ENCODE results near the gene TMC1.
A peak's percentile ranks its signal among the peaks of the same experiment; 100 is the strongest.

TMC1 gene

GRCh38 chr9:72615931-72616330, 94.5 kb downstream of the TMC1 start:
- DNase-seq (ENCODE audit: low spot score) = no peak

GRCh38 chr9:72618811-72619210, 97.4 kb downstream of the TMC1 start:
- DNase-seq (ENCODE audit: low spot score) = no peak

GRCh38 chr9:72622186-72622585, 100.8 kb downstream of the TMC1 start:
- DNase-seq (ENCODE audit: low spot score) = no peak

GRCh38 chr9:72623156-72623555, 101.7 kb downstream of the TMC1 start:
- no peak for DNase-seq (ENCODE audit: low spot score)

GRCh38 chr9:72627147-72627546, 105.7 kb downstream of the TMC1 start:
- DNase-seq (ENCODE audit: low spot score) = no peak

- no peak for DNase-seq (ENCODE audit: low spot score)
Measured at GRCh38 chr9:72627956-72628540, 106.6 kb downstream of the TMC1 start.

- no peak for DNase-seq (ENCODE audit: low spot score)
Measured at GRCh38 chr9:72633966-72634365, 112.6 kb downstream of the TMC1 start.

- DNase-seq (ENCODE audit: low spot score) = no peak
Measured at GRCh38 chr9:72635197-72635596, 113.8 kb downstream of the TMC1 start.

GRCh38 chr9:72636621-72637020, 115.2 kb downstream of the TMC1 start:
- DNase-seq (ENCODE audit: low spot score) = no peak

GRCh38 chr9:72643651-72644050, 122.2 kb downstream of the TMC1 start:
- DNase-seq (ENCODE audit: low spot score) = no peak

- DNase-seq (ENCODE audit: low spot score) = no peak
Measured at GRCh38 chr9:72646061-72646460, 124.7 kb downstream of the TMC1 start.

- DNase-seq (ENCODE audit: low spot score) = no peak
Measured at GRCh38 chr9:72648324-72649126, 127.1 kb downstream of the TMC1 start.

- no peak for DNase-seq (ENCODE audit: low spot score)
Measured at GRCh38 chr9:72649127-72649442, 127.7 kb downstream of the TMC1 start.

GRCh38 chr9:72650206-72650605, 128.8 kb downstream of the TMC1 start:
- DNase-seq (ENCODE audit: low spot score) = no peak

GRCh38 chr9:72656021-72656420, 134.6 kb downstream of the TMC1 start:
- DNase-seq (ENCODE audit: low spot score) = peak; percentile 30

GRCh38 chr9:72657023-72657422, 135.6 kb downstream of the TMC1 start:
- no peak for DNase-seq (ENCODE audit: low spot score)

GRCh38 chr9:72658703-72659102, 137.3 kb downstream of the TMC1 start:
- no peak for DNase-seq (ENCODE audit: low spot score)

GRCh38 chr9:72661401-72662135, 140.2 kb downstream of the TMC1 start:
- DNase-seq (ENCODE audit: low spot score) = no peak

GRCh38 chr9:72665421-72665820, 144.0 kb downstream of the TMC1 start:
- DNase-seq (ENCODE audit: low spot score) = no peak

GRCh38 chr9:72667181-72667580, 145.8 kb downstream of the TMC1 start:
- DNase-seq (ENCODE audit: low spot score) = no peak

GRCh38 chr9:72674961-72675360, 153.6 kb downstream of the TMC1 start:
- DNase-seq (ENCODE audit: low spot score) = no peak

- no peak for DNase-seq (ENCODE audit: low spot score)
Measured at GRCh38 chr9:72675586-72675985, 154.2 kb downstream of the TMC1 start.

- no peak for DNase-seq (ENCODE audit: low spot score)
Measured at GRCh38 chr9:72680593-72681282, 159.3 kb downstream of the TMC1 start.
